Transverse colon (tissue), 4 donors: ENCODE measurements around the gene GALM.

ENCODE experiments used
- CTCF ChIP-seq, 5 experiments: fragments of 200-600 bp in 3 of 5; fragments of 450-650 bp in 2 of 5; sonication (generic) in 3 of 5; IDR thresholded peaks; 1 replicate in 2 of 5; 2 replicates in 3 of 5; pipeline ENCODE4 v1.5.1; 2016 to 2017; ENCODE audit warnings: antibody characterized with exemption in 5 of 5, inconsistent platforms in 3 of 5, mild to moderate bottlenecking in 2 of 5, moderate library complexity in 1 of 5
- EP300 ChIP-seq: sonication (generic); formaldehyde crosslinking; IDR thresholded peaks from one replicate; pipeline ENCODE4 v1.6.1; 2017; ENCODE audit warnings: antibody characterized with exemption, low read depth
- POLR2A ChIP-seq: fragments of 450-650 bp; IDR thresholded peaks from one replicate; pipeline ENCODE4 v1.6.1; 2016; ENCODE audit warnings: antibody characterized with exemption, mild to moderate bottlenecking, moderate library complexity
- POLR2AphosphoS5 ChIP-seq, 3 donors: sonication (generic); formaldehyde crosslinking; IDR thresholded peaks; one replicate each; pipeline ENCODE4 v1.6.1; 2016; ENCODE audit warnings: antibody characterized with exemption in 3 of 3

- TF ChIP-seq CTCF (IDR thresholded peaks at IDR 0.05) (no peak), POLR2A (no peak), EP300 (no peak), POLR2AphosphoS5 (IDR thresholded peaks at IDR 0.05) (no peak)
These were observed 7.3 kb upstream of the GALM start for GRCh38 chr2:38658613-38659012.
